Activated CD4-positive, alpha-beta memory T cell treated with anti-CD3 and anti-CD28 coated beads for 36 hours (primary cell): ENCODE measurements around the gene IFT80. TPM values are rescaled to one million over a fixed set of nuclear protein-coding genes. Genes with fewer than 3 reads are reported as not detected.
A peak's percentile ranks its signal among the peaks of the same experiment; 100 is the strongest.
"Not testable (repeated sequence)": the region's sequence is repeated elsewhere in the genome, so short reads cannot be mapped to it uniquely, and the experiment has no call there.

ENCODE experiments used
- CTCF ChIA-PET: fragments of 350-600 bp; sonication (Branson Sonifier 250); formaldehyde crosslinking; loops from one replicate; lab custom pipeline; 2021; ENCODE audit warnings: antibody characterized with exemption, inconsistent platforms; lab: Charles Lee
- POLR2A ChIA-PET: fragments of 350-600 bp; sonication (Branson Sonifier 250); formaldehyde crosslinking; loops from one replicate; lab custom pipeline; 2021; ENCODE audit warnings: antibody characterized with exemption; lab: Charles Lee
- DNase-seq: peaks from one replicate; pipeline ENCODE4 v3.0.0-alpha.2; 2020
- H3K27ac Mint-ChIP-seq: one replicate; pipeline ENCODE4 v1.8.0; 2021; ENCODE audit warnings: mixed read lengths
- H3K27me3 Mint-ChIP-seq: one replicate; pipeline ENCODE4 v1.8.0; 2021; ENCODE audit warnings: mixed read lengths
- H3K36me3 Mint-ChIP-seq: one replicate; pipeline ENCODE4 v1.8.0; 2021; ENCODE audit warnings: mixed read lengths
- H3K4me1 Mint-ChIP-seq: one replicate; pipeline ENCODE4 v1.8.0; 2021; ENCODE audit warnings: low read depth, mixed read lengths
- H3K4me3 Mint-ChIP-seq: one replicate; pipeline ENCODE4 v1.8.0; 2021; ENCODE audit warnings: mild to moderate bottlenecking, mixed read lengths
- H3K9me3 Mint-ChIP-seq: one replicate; pipeline ENCODE4 v1.8.0; 2021; ENCODE audit warnings: mixed read lengths
- intact Hi-C: fragments of 100-400 bp; cut with micrococcal nuclease; formaldehyde crosslinking; loops from one replicate; pipeline ENCODE4 v1.15.1; 2023
- total RNA-seq, 2 experiments: library from RNA; stranded (reverse); gene quantifications; one replicate each; pipeline ENCODE4 v1.2.3, GENCODE V29; 2021

The IFT80 gene
- total RNA-seq, 2 experiments from 2014 or later = 13.4 to 13.9 TPM

- Mint-ChIP-seq H3K4me1 (no peaks in the 10 kb centered on the region), H3K4me3 (no peak overlapping the region), H3K27ac (no peak overlapping the region), H3K9me3 (no peaks in the 10 kb centered on the region), H3K36me3 (no peaks in the 10 kb centered on the region), H3K27me3 (peaks cover 14% of the 10 kb centered on the region)
- no peak for DNase-seq
- ChIA-PET CTCF (no interaction called here), POLR2A (no interaction called here)
- intact Hi-C loops = no loop called here
Measured at GRCh38 chr3:160245261-160245800, 153.7 kb downstream of the IFT80 start.

DNA sequence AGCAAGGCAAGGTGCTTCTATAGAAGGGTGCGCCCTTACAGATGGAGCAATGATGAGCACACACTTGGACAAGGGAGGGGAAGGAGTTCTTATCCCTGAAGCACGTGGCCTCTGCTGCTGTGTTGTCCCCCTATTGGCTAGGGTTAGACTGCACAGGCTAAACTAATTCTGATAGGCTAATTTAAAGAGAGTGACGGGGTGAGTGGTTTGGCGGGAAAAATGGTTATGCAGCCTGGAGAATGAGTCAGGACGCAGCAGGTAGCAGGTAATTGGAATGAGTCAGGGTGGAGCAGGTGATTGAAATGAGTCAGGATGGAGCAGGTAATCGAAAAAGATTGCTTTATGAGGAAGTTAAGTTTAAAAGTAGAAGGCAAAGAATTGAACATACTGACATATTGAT, 158.3 kb downstream of the IFT80 start:
- DNase-seq, H3K27ac Mint-ChIP-seq, CTCF ChIA-PET, H3K9me3 Mint-ChIP-seq, H3K36me3 Mint-ChIP-seq, H3K4me3 Mint-ChIP-seq, intact Hi-C loops, H3K4me1 Mint-ChIP-seq, POLR2A ChIA-PET: not testable (repeated sequence)
- peaks cover 25% of the 10 kb centered on the region for H3K27me3 Mint-ChIP-seq

DNA sequence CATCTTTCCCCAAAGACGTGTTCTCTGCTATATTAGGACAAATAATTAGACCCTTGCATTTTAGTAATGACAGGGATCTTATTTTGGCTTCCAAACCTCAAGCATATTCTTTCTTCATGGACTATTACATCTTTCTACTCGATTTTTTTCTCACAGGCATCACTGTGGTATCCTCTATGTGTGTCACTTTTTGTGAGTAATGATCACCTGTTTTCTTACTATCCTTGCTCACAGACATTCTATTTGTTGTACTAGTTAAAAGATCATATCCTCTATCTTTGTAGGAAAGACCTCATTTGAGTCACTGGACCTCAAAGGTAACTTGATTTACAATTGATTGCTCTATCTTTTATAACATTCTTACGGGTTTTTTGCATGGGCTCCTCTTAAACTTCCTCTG, 167.0 kb downstream of the IFT80 start:
- no peaks in the 10 kb centered on the region for H3K36me3 Mint-ChIP-seq
- no peak overlapping the region for H3K27ac Mint-ChIP-seq
- no peaks in the 10 kb centered on the region for H3K9me3 Mint-ChIP-seq
- CTCF ChIA-PET = no interaction called here
- intact Hi-C loops = no loop called here
- POLR2A ChIA-PET = no interaction called here
- peaks cover 18% of the 10 kb centered on the region for H3K27me3 Mint-ChIP-seq
- H3K4me1 Mint-ChIP-seq = no peaks in the 10 kb centered on the region
- no peak overlapping the region for H3K4me3 Mint-ChIP-seq
- DNase-seq = no peak

GRCh38 chr3:160227419-160227818, 171.6 kb downstream of the IFT80 start:
- Mint-ChIP-seq H3K4me1 (peaks cover 14% of the 10 kb centered on the region), H3K4me3 (no peak overlapping the region), H3K36me3 (no peaks in the 10 kb centered on the region), H3K27me3 (peaks cover 43% of the 10 kb centered on the region), H3K9me3 (no peaks in the 10 kb centered on the region), H3K27ac (no peak overlapping the region)
- no peak for DNase-seq
- CTCF ChIA-PET = no interaction called here
- POLR2A ChIA-PET = no interaction called here
- intact Hi-C loops = no loop called here

GRCh38 chr3:160226026-160226907, 172.8 kb downstream of the IFT80 start:
- intact Hi-C loops = no loop called here
- Mint-ChIP-seq H3K4me1 (peaks cover 14% of the 10 kb centered on the region), H3K27ac (no peak overlapping the region), H3K36me3 (no peaks in the 10 kb centered on the region), H3K27me3 (peaks cover 46% of the 10 kb centered on the region), H3K9me3 (no peaks in the 10 kb centered on the region), H3K4me3 (peak overlapping the region; percentile 72)
- DNase-seq = no peak
- POLR2A ChIA-PET = no interaction called here
- CTCF ChIA-PET = interaction anchor here (0.8 to 0.9 kb wide), 2 partner anchors 9 to 176 kb away, joined by 3 to 4 read pairs; no protein-coding TSS in a partner anchor

- intact Hi-C loops = loop anchor here (2.0 kb wide), 2 partner anchors 173 to 193 kb away; partner anchors contain the start of genes IFT80 and SMC4
- DNase-seq = peak; percentile 62
- ChIA-PET POLR2A (no interaction called here), CTCF (interaction anchor here (0.7 to 1.5 kb wide), 5 partner anchors 8 to 341 kb away, joined by 3 to 4 read pairs (median 3); no protein-coding TSS in a partner anchor)
- Mint-ChIP-seq H3K9me3 (no peaks in the 10 kb centered on the region), H3K27me3 (peaks cover 51% of the 10 kb centered on the region), H3K27ac (no peak within 1 kb of the TSS), H3K36me3 (no peaks in the 10 kb centered on the region), H3K4me3 (peak within 1 kb of the TSS; percentile 53), H3K4me1 (peaks cover 14% of the 10 kb centered on the region)
Measured at GRCh38 chr3:160225176-160226025, 173.6 kb downstream of the IFT80 start, which contains the start of gene C3orf80. Gene C3orf80, plus strand, starts transcription at chr3:160225422. Its CDS starts 214 bp downstream, at chr3:160225636.

- H3K27me3 Mint-ChIP-seq = peaks cover 50% of the 10 kb centered on the region
- H3K4me3 Mint-ChIP-seq = peak overlapping the region; percentile 53
- no peaks in the 10 kb centered on the region for H3K36me3 Mint-ChIP-seq
- H3K4me1 Mint-ChIP-seq = peaks cover 14% of the 10 kb centered on the region
- ChIA-PET POLR2A (no interaction called here), CTCF (interaction anchor here (0.9 to 1.5 kb wide), 2 partner anchors 187 to 340 kb away, joined by 3 read pairs; no protein-coding TSS in a partner anchor)
- no peak for DNase-seq
- no peak overlapping the region for H3K27ac Mint-ChIP-seq
- intact Hi-C loops = loop anchor here (2.0 kb wide), 2 partner anchors 174 to 192 kb away; partner anchors contain the start of genes IFT80 and SMC4
- H3K9me3 Mint-ChIP-seq = no peaks in the 10 kb centered on the region
Measured at GRCh38 chr3:160224811-160225175, 174.2 kb downstream of the IFT80 start.

- Mint-ChIP-seq H3K9me3 (no peaks in the 10 kb centered on the region), H3K36me3 (no peaks in the 10 kb centered on the region), H3K4me1 (peaks cover 14% of the 10 kb centered on the region), H3K4me3 (peak overlapping the region; percentile 53), H3K27ac (no peak overlapping the region), H3K27me3 (peaks cover 50% of the 10 kb centered on the region)
- DNase-seq = no peak
- ChIA-PET CTCF (interaction anchor here (1.5 to 1.6 kb wide), 2 partner anchors 10 to 187 kb away, joined by 3 read pairs; no protein-coding TSS in a partner anchor), POLR2A (no interaction called here)
- intact Hi-C loops = loop anchor here (2.0 kb wide), 2 partner anchors 175 to 191 kb away; partner anchors contain the start of genes IFT80 and SMC4
Measured at GRCh38 chr3:160224256-160224655, 174.8 kb downstream of the IFT80 start.

DNA sequence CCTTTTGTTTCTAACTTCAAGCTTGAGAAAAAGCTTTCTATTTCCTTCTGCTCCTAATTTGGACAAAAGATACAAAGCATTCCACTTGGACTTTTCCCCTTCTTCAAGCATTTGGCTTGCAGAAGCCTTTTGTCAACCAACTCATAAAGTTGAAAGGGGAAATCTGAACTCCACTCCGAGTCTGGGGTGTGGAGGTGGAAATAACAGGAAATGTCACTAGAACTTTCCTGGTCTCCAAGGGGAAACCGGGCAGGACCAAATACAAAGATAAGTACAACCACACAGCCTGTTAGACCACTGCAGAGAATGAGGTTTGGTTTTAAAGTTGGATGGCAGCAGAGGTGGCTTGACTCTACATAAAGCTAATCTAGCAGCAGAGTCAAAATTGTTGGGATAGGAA, 178.0 kb downstream of the IFT80 start:
- Mint-ChIP-seq H3K9me3 (no peaks in the 10 kb centered on the region), H3K4me3 (no peak overlapping the region), H3K36me3 (no peaks in the 10 kb centered on the region), H3K27me3 (peaks cover 48% of the 10 kb centered on the region), H3K27ac (no peak overlapping the region), H3K4me1 (peaks cover 7% of the 10 kb centered on the region)
- no peak for DNase-seq
- ChIA-PET CTCF (interaction anchor here (0.6 kb wide), 2 partner anchors 18 to 350 kb away, joined by 3 to 4 read pairs; no protein-coding TSS in a partner anchor), POLR2A (interaction anchor here (0.6 kb wide), 1 partner anchor 38 kb away, joined by 3 read pairs; no protein-coding TSS in a partner anchor)
- intact Hi-C loops = no loop called here

GRCh38 chr3:160220038-160220437, 179.0 kb downstream of the IFT80 start:
- ChIA-PET CTCF (interaction anchor here (0.6 kb wide), 1 partner anchor 19 kb away, joined by 4 read pairs; no protein-coding TSS in a partner anchor), POLR2A (no interaction called here)
- Mint-ChIP-seq H3K27me3 (peaks cover 49% of the 10 kb centered on the region), H3K9me3 (no peaks in the 10 kb centered on the region), H3K36me3 (no peaks in the 10 kb centered on the region), H3K27ac (no peak overlapping the region), H3K4me3 (no peak overlapping the region), H3K4me1 (peaks cover 5% of the 10 kb centered on the region)
- intact Hi-C loops = no loop called here
- no peak for DNase-seq

- no peaks in the 10 kb centered on the region for H3K36me3 Mint-ChIP-seq
- H3K27me3 Mint-ChIP-seq = peaks cover 39% of the 10 kb centered on the region
- ChIA-PET CTCF (interaction anchor here (0.6 to 1.0 kb wide), 2 partner anchors 187 to 1088 kb away, joined by 3 to 4 read pairs; no protein-coding TSS in a partner anchor), POLR2A (no interaction called here)
- H3K9me3 Mint-ChIP-seq = no peaks in the 10 kb centered on the region
- DNase-seq = no peak
- H3K27ac Mint-ChIP-seq = no peak overlapping the region
- H3K4me1 Mint-ChIP-seq = no peaks in the 10 kb centered on the region
- no peak overlapping the region for H3K4me3 Mint-ChIP-seq
- intact Hi-C loops = no loop called here
Measured at GRCh38 chr3:160218136-160218535, 180.9 kb downstream of the IFT80 start.
